GM19455 (cell line): ENCODE measurements around the gene FTO.

Experiments used
- ATAC-seq: cut with Tn5 transposase; IDR thresholded peaks from one replicate; pipeline ENCODE4 v1.9.1; 2021; ENCODE audit not compliant: unreplicated experiment

Gene FTO

GRCh38 chr16:54142787-54143186 lies 438.8 kb downstream of the FTO start:
- no peak for ATAC-seq

- ATAC-seq = no peak
Observed at GRCh38 chr16:54143410-54143809, 439.5 kb downstream of the FTO start.

GRCh38 chr16:54143934-54144571 lies 440.1 kb downstream of the FTO start:
- no peak for ATAC-seq

GRCh38 chr16:54144572-54144947 lies 440.6 kb downstream of the FTO start:
- ATAC-seq = no peak

- no peak for ATAC-seq
Observed at GRCh38 chr16:54145881-54146280, 441.9 kb downstream of the FTO start.

GRCh38 chr16:54148974-54149373 lies 445.0 kb downstream of the FTO start:
- ATAC-seq = no peak

- ATAC-seq = no peak
Observed at GRCh38 chr16:54150861-54151260, 446.9 kb downstream of the FTO start.

GRCh38 chr16:54152362-54153239 lies 448.6 kb downstream of the FTO start:
- ATAC-seq = no peak

- no peak for ATAC-seq
Observed at GRCh38 chr16:54153240-54153934, 449.4 kb downstream of the FTO start.

- ATAC-seq = no peak
Observed at GRCh38 chr16:54156349-54156748, 452.4 kb downstream of the FTO start.

- ATAC-seq = no peak
Observed at GRCh38 chr16:54158986-54159385, 455.0 kb downstream of the FTO start.

GRCh38 chr16:54159490-54160080 lies 455.6 kb downstream of the FTO start:
- no peak for ATAC-seq

- no peak for ATAC-seq
Observed at GRCh38 chr16:54160252-54160860, 456.4 kb downstream of the FTO start.

GRCh38 chr16:54160939-54161897 lies 457.3 kb downstream of the FTO start:
- ATAC-seq = no peak

- no peak for ATAC-seq
Observed at GRCh38 chr16:54163197-54163843, 459.4 kb downstream of the FTO start.

GRCh38 chr16:54164789-54165173 lies 460.8 kb downstream of the FTO start:
- ATAC-seq = no peak

GRCh38 chr16:54165174-54165911 lies 461.4 kb downstream of the FTO start:
- no peak for ATAC-seq

- ATAC-seq = no peak
Observed at GRCh38 chr16:54165912-54166865, 462.2 kb downstream of the FTO start.
